ENCODE data around the gene TIPRL.

DNA sequence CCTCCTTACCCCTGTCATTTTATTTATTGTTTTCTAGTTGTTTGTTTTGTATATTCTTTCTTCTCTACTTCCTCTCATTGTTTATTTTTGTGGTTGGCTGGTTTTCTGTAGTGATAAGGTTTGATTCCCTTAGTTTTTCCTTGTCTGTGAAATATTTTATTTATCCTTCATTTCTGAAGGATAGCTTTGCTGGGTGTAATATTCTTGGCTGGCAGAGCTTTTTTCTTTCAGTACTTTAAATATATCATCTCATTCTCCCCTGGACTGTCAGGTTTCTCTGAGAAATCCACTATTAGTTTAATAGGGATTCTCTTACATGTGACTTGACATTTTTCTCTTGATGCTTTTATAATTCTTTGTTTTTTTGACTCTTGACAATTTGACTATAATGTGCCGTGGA, 18.8 kb upstream of the TIPRL start:
- TF ChIP-seq, protein P1, sequence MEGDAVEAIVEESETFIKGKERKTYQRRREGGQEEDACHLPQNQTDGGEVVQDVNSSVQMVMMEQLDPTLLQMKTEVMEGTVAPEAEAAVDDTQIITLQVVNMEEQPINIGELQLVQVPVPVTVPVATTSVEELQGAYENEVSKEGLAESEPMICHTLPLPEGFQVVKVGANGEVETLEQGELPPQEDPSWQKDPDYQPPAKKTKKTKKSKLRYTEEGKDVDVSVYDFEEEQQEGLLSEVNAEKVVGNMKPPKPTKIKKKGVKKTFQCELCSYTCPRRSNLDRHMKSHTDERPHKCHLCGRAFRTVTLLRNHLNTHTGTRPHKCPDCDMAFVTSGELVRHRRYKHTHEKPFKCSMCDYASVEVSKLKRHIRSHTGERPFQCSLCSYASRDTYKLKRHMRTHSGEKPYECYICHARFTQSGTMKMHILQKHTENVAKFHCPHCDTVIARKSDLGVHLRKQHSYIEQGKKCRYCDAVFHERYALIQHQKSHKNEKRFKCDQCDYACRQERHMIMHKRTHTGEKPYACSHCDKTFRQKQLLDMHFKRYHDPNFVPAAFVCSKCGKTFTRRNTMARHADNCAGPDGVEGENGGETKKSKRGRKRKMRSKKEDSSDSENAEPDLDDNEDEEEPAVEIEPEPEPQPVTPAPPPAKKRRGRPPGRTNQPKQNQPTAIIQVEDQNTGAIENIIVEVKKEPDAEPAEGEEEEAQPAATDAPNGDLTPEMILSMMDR (IDR thresholded peaks at IDR 0.05), result no peak
- TF ChIP-seq POLR2A (IDR thresholded peaks at IDR 0.05), result no peak
